Gastroesophageal sphincter (tissue), 3 donors: ENCODE measurements around the gene GSTCD.

Experiments
- CTCF ChIP-seq, 4 experiments: fragments of 200-600 bp in 2 of 4; fragments of 450-650 bp in 2 of 4; sonication (generic) in 1 of 4; IDR thresholded peaks; one replicate each; pipeline ENCODE4 v1.5.1; 2017 to 2019; ENCODE audit warnings: antibody characterized with exemption in 4 of 4, mild to moderate bottlenecking in 2 of 4, moderate library complexity in 2 of 4
- POLR2A ChIP-seq, 2 donors: fragments of 450-650 bp; IDR thresholded peaks; one replicate each; pipeline ENCODE4 v1.6.1; 2017; ENCODE audit warnings: antibody characterized with exemption in 2 of 2, mild to moderate bottlenecking in 2 of 2, moderate library complexity in 1 of 2
- POLR2AphosphoS5 ChIP-seq: sonication (generic); formaldehyde crosslinking; IDR thresholded peaks from one replicate; pipeline ENCODE4 v1.6.1; 2017; ENCODE audit warnings: antibody characterized with exemption

GRCh38 chr4:105751718-105752299, 43.2 kb downstream of the GSTCD start:
- TF ChIP-seq POLR2AphosphoS5 (no peak), CTCF (IDR thresholded peaks at IDR 0.05) (no peak), POLR2A (IDR thresholded peaks at IDR 0.05) (no peak)
